HL-60 (cell line): ENCODE results near the gene CCDC8.

Experiments used
- DNase-seq, 2 experiments: peaks; one replicate each; pipeline ENCODE4 v3.0.0-alpha.2; 2010 to 2020; ENCODE audit warnings: low read depth in 1 of 2, low spot score in 1 of 2
- H3K27ac ChIP-seq: fragments of 250-450 bp; sonication (Bioruptor Pico); replicated peaks from 2 replicates; pipeline ENCODE4 v1.5.1; 2020; ENCODE audit warnings: mild to moderate bottlenecking, moderate library complexity
- H3K27me3 ChIP-seq: fragments of 250-450 bp; sonication (Bioruptor Pico); 2 replicates; pipeline ENCODE4 v1.5.1; 2021; ENCODE audit warnings: mild to moderate bottlenecking, moderate library complexity; ENCODE audit not compliant: insufficient read depth, poor library complexity, severe bottlenecking
- H3K4me3 ChIP-seq: replicated peaks from 2 replicates; pipeline ENCODE4 v1.5.1; 2011; ENCODE audit warnings: mild to moderate bottlenecking, control low read depth, low read length; ENCODE audit not compliant: insufficient read depth
- GABPA ChIP-seq: IDR thresholded peaks from 2 replicates; pipeline ENCODE4 v1.6.1; 2012; ENCODE audit warnings: low read depth
- POLR2AphosphoS5 ChIP-seq: IDR thresholded peaks from 2 replicates; pipeline ENCODE4 v1.6.1; 2012; ENCODE audit warnings: low read depth
- SPI1 ChIP-seq: IDR thresholded peaks from 2 replicates; pipeline ENCODE4 v1.6.1; 2012; ENCODE audit warnings: low read depth, mild to moderate bottlenecking, borderline replicate concordance
- TF ChIP-seq, protein P1 (sequence below): IDR thresholded peaks from one replicate; pipeline ENCODE4 v1.5.1; 2011; ENCODE audit warnings: low read length, control low read depth, inconsistent platforms; ENCODE audit not compliant: insufficient read depth
- TF ChIP-seq, protein P2 (sequence below): IDR thresholded peaks from 2 replicates; pipeline ENCODE4 v1.6.1; 2012; ENCODE audit warnings: low read depth; ENCODE audit not compliant: insufficient replicate concordance

CCDC8 gene

DNA sequence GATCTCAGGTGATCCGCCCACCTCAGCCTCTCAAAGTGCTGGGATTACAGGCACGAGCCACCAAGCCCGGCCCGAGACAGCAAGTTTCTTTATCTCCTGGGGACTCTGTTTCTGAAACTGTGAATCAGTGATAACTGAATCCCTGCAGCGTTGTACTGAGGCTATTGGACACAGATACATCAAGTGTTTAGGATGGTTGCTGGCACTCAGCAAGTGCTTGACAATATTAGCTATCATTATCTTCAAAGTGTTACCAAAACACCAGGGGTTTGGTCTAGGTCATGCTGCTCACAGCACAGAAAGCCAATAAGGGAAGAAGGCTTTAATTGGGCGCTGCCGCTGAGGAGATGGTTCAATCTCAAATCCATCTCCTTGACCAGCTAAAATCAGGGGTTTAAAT lies 35.9 kb upstream of the CCDC8 start:
- TF ChIP-seq GABPA (no peak), POLR2AphosphoS5 (no peak), SPI1 (no peak)
- TF ChIP-seq, protein P1, sequence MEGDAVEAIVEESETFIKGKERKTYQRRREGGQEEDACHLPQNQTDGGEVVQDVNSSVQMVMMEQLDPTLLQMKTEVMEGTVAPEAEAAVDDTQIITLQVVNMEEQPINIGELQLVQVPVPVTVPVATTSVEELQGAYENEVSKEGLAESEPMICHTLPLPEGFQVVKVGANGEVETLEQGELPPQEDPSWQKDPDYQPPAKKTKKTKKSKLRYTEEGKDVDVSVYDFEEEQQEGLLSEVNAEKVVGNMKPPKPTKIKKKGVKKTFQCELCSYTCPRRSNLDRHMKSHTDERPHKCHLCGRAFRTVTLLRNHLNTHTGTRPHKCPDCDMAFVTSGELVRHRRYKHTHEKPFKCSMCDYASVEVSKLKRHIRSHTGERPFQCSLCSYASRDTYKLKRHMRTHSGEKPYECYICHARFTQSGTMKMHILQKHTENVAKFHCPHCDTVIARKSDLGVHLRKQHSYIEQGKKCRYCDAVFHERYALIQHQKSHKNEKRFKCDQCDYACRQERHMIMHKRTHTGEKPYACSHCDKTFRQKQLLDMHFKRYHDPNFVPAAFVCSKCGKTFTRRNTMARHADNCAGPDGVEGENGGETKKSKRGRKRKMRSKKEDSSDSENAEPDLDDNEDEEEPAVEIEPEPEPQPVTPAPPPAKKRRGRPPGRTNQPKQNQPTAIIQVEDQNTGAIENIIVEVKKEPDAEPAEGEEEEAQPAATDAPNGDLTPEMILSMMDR = no peak
- TF ChIP-seq, protein P2, sequence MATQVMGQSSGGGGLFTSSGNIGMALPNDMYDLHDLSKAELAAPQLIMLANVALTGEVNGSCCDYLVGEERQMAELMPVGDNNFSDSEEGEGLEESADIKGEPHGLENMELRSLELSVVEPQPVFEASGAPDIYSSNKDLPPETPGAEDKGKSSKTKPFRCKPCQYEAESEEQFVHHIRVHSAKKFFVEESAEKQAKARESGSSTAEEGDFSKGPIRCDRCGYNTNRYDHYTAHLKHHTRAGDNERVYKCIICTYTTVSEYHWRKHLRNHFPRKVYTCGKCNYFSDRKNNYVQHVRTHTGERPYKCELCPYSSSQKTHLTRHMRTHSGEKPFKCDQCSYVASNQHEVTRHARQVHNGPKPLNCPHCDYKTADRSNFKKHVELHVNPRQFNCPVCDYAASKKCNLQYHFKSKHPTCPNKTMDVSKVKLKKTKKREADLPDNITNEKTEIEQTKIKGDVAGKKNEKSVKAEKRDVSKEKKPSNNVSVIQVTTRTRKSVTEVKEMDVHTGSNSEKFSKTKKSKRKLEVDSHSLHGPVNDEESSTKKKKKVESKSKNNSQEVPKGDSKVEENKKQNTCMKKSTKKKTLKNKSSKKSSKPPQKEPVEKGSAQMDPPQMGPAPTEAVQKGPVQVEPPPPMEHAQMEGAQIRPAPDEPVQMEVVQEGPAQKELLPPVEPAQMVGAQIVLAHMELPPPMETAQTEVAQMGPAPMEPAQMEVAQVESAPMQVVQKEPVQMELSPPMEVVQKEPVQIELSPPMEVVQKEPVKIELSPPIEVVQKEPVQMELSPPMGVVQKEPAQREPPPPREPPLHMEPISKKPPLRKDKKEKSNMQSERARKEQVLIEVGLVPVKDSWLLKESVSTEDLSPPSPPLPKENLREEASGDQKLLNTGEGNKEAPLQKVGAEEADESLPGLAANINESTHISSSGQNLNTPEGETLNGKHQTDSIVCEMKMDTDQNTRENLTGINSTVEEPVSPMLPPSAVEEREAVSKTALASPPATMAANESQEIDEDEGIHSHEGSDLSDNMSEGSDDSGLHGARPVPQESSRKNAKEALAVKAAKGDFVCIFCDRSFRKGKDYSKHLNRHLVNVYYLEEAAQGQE = no peak
- no peak overlapping the region for H3K4me3 ChIP-seq

DNA sequence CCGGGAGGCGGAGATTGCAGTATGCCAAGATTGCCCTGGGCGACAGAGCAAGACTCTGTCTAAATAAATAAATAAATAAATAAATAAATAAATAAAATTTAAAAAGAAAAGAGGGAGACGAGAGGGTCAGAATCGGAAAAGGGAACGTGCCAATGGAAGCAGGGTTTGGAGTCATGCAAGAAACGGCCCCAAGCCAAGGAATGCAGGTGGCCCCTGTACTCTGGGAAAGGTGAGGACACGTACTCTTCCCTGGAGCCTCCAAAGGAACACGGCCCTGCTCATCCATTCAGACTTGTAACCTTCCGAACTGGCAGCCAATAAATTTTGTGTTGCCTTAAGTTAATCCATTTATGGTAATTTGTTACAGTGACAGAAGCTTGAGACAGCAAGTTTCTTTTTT lies 35.2 kb upstream of the CCDC8 start:
- H3K27me3 ChIP-seq = peaks cover 2% of the 10 kb centered on the region
- H3K4me3 ChIP-seq = no peak overlapping the region
- TF ChIP-seq SPI1 (no peak), POLR2AphosphoS5 (no peak), GABPA (no peak)
- TF ChIP-seq, protein P2 = no peak
- TF ChIP-seq, protein P1 = no peak
- H3K27ac ChIP-seq = no peak overlapping the region
- no peak for DNase-seq

More for the DNA sequence above, 35.9 kb upstream of the CCDC8 start:
- no peak for DNase-seq
- Histone ChIP-seq H3K27ac (no peak overlapping the region), H3K27me3 (peaks cover 2% of the 10 kb centered on the region)

DNA sequence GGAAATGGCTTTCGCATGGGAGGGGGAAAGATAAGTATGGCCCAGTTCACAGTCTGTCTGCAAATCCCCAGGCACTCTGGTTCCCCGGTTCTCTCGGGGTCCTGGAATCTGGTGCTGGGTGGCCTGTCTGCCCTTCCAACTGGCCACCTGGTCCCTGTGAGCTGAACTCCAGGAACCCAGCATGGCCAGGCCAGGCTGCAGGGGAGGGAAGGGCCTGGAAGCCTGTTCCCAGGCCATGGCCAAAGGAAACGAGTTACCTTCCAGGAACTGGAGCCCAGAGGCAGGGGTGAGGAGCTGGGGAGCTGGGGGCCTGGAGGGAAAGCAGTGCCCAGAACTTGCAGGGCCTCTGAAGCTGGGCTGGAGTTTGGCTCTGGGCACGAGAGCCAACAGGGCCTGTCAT lies 34.5 kb upstream of the CCDC8 start:
- peaks cover 2% of the 10 kb centered on the region for H3K27me3 ChIP-seq
- TF ChIP-seq SPI1 (no peak), POLR2AphosphoS5 (no peak), GABPA (no peak)
- TF ChIP-seq, protein P2 = no peak
- TF ChIP-seq, protein P1 = no peak
- no peak overlapping the region for H3K27ac ChIP-seq
- no peak overlapping the region for H3K4me3 ChIP-seq
- DNase-seq = no peak
